ELR (cell line): Measurements from ENCODE around the gene PRKG1.
"Not testable (repeated sequence)": the region's sequence is repeated elsewhere in the genome, so short reads cannot be mapped to it uniquely, and the experiment has no call there.

Experiments
- DNase-seq: peaks from one replicate; pipeline ENCODE4 v3.0.0-alpha.2; 2015; ENCODE audit warnings: low read depth

Gene PRKG1

DNA sequence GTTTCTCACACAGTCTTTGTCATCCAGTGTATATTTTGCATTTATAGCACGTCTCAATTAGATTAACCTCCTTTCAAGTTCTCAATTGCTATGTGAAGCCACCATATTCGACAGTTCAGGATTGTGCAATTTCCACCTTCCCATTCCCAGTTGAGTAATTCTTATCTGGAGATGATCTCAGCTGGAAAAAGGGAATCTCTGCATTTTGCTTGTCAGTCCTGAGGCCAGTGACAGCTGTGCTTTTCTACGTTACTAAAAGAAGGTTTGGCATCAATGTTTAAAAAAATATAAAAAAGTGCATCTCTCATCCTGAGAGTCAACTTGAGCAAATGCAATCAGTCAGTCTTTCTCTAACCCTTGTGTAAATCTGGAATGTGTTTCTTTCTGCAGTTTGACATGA, 247.7 kb downstream of the PRKG1 start:
- DNase-seq: no peak

- no peak for DNase-seq
Measured at GRCh38 chr10:51325649-51326048, 251.4 kb downstream of the PRKG1 start.

DNA sequence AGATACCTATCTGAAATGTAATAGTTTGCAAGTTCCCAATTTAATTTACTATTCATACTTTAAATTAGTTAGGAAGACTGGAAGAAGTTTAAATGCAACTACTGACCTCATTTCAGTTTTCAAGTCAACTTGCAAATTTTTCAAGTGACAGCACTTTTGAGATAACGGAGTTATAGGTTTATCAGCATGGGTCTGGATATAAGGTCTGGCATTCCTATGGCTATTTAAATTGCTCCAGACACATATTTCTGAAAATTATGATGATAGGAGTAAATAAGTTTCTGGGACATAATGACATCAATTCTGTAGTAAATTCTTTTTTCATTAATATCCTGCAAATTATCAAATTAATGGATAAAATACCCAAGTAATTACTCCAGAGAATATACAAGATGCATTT, 251.9 kb downstream of the PRKG1 start:
- no peak for DNase-seq

GRCh38 chr10:51327432-51327831, 253.1 kb downstream of the PRKG1 start:
- no peak for DNase-seq

DNA sequence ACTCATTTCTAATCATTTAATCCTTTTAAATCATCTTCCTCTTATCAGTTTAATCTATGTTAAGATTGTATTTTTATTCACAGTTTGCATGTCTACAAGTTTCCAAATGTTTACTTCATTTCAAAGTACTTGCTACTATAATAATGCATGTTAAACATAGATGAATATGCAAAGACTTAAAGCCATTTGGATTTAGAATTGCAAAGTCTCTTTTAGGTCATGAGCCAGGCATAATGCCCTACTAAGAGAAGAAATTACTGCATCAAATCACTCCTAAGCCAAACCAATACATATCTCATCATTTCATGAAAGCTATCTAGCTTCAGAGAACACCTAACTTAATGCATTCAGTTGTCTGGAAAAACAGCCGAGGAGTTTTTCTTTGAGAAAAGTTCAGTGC, 266.1 kb downstream of the PRKG1 start:
- no peak for DNase-seq

DNA sequence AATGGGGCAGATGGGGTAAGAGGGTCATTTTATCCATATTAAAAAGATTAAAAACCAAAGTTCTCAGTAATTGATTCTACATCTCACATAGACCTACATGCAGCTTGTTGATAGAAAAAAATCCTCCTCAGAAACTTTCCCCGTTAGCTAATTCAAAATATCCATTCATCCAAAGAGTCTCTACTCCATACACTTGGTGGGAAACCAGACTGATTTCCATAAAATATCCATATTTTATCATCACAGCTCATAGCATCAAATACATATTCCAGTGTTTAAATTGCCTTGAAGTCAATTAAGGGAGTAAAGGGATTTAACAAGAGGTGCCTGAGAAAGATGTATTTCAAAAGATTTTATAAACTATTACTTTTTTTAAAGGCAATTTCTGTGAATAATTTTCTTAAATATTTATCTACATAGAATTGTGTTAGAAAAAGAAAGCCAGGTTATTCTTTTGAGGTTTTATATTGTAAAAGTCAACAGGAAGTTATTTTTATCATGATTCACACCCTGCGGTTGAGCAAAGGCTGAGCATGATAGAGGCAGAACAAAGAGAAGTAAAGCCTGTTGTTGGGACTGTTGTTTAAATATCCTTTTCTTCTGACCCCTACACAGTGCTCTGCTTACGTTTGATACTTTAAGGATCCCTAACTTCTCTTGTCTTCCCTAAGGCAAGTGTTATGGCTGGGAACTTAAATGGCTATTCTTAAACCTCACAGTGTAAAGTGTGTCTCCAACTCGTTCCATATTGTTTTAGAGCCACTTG, 266.7 kb downstream of the PRKG1 start:
- no peak for DNase-seq

- not testable (repeated sequence) for DNase-seq
Measured at GRCh38 chr10:51341745-51342144, 267.5 kb downstream of the PRKG1 start.

GRCh38 chr10:51342381-51342780, 268.1 kb downstream of the PRKG1 start:
- DNase-seq: no peak

DNA sequence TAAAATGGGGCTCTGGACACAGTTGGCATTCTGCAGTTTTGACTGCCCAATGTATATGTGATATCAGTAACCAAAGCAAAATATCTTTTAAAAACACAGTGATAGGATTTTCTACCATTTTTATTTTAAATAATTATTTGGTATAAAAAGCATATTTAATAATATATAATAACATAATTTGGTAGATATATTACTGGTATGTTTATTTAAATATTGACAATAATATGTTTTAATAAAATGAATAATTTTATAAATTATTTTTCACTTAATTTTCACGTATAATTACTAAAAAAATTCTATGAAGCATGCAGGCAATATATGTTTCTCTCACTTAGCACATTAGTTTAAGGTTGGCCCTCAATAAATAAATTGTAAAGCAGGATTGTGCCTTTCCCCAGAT, 269.1 kb downstream of the PRKG1 start:
- no peak for DNase-seq

- no peak for DNase-seq
Measured at GRCh38 chr10:51344371-51344770, 270.1 kb downstream of the PRKG1 start.

- no peak for DNase-seq
Measured at GRCh38 chr10:51348622-51349021, 274.3 kb downstream of the PRKG1 start.

DNA sequence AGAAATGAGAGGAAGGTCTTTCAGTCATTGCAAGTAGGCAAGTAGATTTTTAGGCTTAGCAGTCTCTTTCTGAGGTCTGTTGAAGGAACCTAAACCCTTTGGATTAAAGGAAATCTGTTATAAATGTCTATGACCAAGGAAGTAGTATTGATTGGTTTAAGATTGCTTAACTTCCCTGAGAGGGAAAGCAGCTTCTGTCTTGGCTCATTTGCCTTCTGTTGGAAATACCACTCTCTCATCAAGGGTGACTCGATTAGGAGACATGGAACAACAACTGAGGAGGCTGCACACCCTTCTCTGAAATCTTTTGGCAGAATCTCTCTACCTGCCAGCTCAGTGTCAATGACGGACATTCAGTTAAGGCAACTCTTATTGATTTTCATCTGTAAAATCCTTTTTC, 282.9 kb downstream of the PRKG1 start:
- DNase-seq: no peak

DNA sequence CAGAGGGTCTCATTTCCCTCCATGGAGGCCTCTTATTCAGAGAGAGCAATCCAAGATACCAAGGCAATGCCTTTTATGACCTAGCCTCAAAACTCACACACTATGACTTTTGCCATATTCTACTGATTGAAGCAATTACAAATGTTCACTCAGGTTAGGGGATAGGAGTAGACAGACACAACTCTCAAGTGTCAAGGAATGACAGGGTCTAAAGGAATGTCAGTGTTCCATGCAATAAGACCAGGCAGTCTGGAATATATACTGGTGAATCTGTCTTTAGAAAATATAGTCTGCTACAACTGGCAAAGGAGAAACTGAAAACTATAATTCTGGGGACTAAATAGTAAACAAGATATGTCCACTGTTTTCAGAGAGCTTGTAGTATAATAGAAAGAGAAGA, 283.9 kb downstream of the PRKG1 start:
- DNase-seq: no peak

DNA sequence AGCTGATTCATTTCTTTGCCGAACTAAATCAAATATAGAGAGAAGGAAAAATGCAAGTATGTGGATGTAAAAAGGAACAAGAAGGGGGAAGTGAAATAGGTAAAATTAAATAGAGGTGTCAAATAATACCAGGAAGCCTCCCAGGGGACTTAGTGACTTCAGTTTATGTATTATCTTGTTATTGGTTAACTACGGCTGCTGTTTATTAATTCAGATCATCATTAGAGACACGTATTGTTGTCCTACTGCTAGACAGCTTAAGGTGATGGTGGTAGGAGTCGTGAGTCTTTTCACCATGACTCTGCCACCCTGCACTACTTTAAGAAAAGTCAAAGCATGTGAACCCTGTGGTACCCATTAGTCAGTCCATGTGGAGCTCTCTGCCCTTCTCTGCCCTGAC, 289.1 kb downstream of the PRKG1 start:
- DNase-seq: no peak

DNA sequence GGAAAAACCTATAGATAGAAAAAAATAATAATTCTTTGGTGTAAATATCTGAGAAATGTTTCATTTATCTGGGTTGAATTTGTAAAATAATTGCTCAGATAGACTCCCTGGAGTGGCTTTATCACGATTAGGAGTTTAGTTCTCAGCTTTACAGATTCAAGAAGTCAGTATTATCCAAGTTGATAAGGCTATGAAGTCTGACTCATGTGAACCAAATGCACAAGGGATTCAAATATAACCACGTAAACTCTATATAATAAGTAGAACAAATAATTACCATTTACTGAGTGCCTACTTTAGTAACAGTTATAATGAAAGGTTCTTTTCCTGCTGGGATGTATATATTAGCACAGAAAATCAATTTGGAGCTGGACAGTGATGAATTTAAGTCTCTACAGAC, 290.4 kb downstream of the PRKG1 start:
- DNase-seq: no peak

- DNase-seq: no peak
Measured at GRCh38 chr10:51366044-51366443, 291.8 kb downstream of the PRKG1 start.

DNA sequence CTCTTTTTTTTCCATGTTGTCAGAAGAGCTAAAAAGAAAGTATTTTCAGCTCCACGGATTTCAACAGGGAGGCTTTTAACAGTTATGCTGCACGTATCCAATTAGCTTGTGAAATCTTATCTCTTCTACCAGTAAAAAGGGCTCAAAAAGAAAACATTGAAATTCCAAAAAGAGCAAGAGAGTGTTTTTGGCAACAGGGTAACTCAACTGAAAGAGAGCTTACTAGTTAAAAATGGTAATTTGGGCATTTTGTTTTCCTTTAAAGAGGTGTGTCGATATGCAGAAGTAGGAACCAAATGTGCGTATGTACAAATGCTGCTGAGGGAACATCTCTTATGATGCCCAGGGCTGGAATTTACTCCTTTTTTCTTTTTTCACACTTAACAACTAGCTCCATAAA, 292.8 kb downstream of the PRKG1 start:
- DNase-seq: no peak

- no peak for DNase-seq
Measured at GRCh38 chr10:51367694-51368093, 293.4 kb downstream of the PRKG1 start.

DNA sequence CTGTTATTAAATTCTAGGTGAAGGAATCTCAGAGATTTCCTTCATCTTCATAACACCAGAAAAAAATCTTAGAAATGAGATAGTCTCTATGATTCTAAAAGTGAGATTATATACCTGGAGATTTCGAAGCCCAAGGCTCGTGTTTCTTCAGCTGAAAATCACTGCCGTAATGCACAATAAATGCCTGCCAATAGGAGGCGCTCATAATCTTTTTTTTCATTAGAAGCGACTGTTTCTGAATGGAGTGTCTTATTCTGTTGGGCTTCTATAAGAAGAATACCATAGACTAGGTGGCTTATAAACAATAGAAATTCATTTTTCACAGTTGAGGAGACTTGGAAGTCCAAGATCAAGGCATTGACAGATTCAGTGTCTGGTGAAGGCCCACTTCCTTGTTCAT, 294.7 kb downstream of the PRKG1 start:
- no peak for DNase-seq

DNA sequence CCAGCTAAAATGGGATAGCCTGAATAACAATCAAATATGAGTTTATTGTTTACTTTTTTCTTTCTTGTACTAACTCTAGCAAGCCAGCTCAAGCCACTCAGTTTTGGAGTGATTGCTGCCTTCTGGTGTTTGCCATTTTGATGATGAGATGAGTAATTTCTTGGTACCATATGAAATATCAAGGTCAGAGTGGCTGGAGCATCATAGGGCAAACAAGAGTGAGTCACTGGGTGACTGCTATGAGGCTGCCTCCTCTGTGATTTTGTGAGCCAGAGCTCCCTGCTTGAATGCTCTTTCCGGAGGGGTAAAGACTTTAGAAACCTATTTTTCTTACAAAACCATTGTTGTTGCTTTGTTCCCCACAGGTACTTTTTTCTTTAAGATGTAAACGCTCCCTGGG, 295.6 kb downstream of the PRKG1 start:
- peak; percentile 15 for DNase-seq

GRCh38 chr10:51371743-51372142, 297.5 kb downstream of the PRKG1 start:
- no peak for DNase-seq

- no peak for DNase-seq
Measured at GRCh38 chr10:51375790-51376189, 301.5 kb downstream of the PRKG1 start.

GRCh38 chr10:51377070-51377931, 303.0 kb downstream of the PRKG1 start:
- no peak for DNase-seq
